Right atrium auricular region (tissue), 2 donors: ENCODE data around the gene VEGFD. TPM values are rescaled to one million over a fixed set of nuclear protein-coding genes. Genes with fewer than 3 reads are reported as not detected.

Source experiments
- DNase-seq: peaks from one replicate; pipeline ENCODE4 v3.0.0-alpha.2; 2019; ENCODE audit warnings: low spot score
- H3K27ac ChIP-seq, 2 donors: fragments of 200-600 bp; sonication (generic); 1 replicate in 1 of 2; 2 replicates in 1 of 2; pipeline ENCODE4 v1.5.1; 2016 to 2019
- H3K27me3 ChIP-seq, 2 donors: fragments of 200-600 bp; sonication (generic); one replicate each; pipeline versions ENCODE4 v1.5.1 to v1.6.0; 2017 to 2019
- H3K36me3 ChIP-seq: fragments of 200-600 bp; sonication (generic); one replicate; pipeline ENCODE4 v1.5.1; 2016
- H3K4me1 ChIP-seq, 2 donors: fragments of 200-600 bp; sonication (generic); one replicate each; pipeline versions ENCODE4 v1.5.1 to v1.6.0; 2017 to 2019
- H3K4me3 ChIP-seq, 2 donors: fragments of 200-600 bp; sonication (generic); 1 replicate in 1 of 2; 2 replicates in 1 of 2; pipeline ENCODE4 v1.5.1; 2017 to 2019; ENCODE audit warnings: mild to moderate bottlenecking in 1 of 2, moderate library complexity in 1 of 2
- H3K9me3 ChIP-seq, 2 donors: fragments of 200-600 bp; sonication (generic); one replicate each; pipeline ENCODE4 v1.5.1; 2019
- CTCF ChIP-seq, 2 donors: fragments of 200-600 bp; sonication (generic); IDR thresholded peaks; one replicate each; pipeline ENCODE4 v1.5.1; 2019; ENCODE audit warnings: antibody characterized with exemption in 2 of 2
- total RNA-seq, 2 donors: library from RNA; depleted of rRNA; stranded (reverse); fragments of >200 nt; gene quantifications; one replicate each; pipeline ENCODE4 v1.1.0, GENCODE V29; 2016

The VEGFD gene, protein sequence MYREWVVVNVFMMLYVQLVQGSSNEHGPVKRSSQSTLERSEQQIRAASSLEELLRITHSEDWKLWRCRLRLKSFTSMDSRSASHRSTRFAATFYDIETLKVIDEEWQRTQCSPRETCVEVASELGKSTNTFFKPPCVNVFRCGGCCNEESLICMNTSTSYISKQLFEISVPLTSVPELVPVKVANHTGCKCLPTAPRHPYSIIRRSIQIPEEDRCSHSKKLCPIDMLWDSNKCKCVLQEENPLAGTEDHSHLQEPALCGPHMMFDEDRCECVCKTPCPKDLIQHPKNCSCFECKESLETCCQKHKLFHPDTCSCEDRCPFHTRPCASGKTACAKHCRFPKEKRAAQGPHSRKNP
- total RNA-seq: 1 to 10 TPM; 1.6 to 4.9 TPM

DNA sequence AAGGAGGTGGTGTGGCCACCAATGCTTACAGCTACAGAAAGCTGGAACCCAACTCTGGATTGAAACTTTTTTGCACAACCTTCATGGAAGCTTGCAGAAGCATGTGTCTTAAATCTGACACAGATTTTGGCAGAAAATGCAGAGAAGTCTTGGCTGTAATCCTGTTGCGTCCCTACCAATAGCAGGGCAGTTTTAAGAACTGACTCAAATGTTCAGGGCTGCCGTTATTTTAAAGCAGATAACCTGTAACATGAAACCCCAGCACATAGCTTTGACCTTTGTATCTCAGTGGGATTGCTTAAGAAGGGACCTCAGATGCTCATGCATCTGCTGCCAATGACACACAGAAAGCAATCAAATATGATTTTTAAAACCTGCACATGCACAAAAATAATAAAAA lies at the start of gene VEGFD:
Gene VEGFD (minus strand): TSS at position 110 of the 400 bp plus-strand sequence. CDS start 467 bp downstream, outside the sequence.
- DNase-seq: no peak
- Histone ChIP-seq H3K27me3 (no peaks in the 10 kb centered on the region), H3K9me3 (no peaks in the 10 kb centered on the region), H3K36me3 (no peaks in the 10 kb centered on the region), H3K27ac (no peak within 1 kb of the TSS), H3K4me1 (no peaks in the 10 kb centered on the region), H3K4me3 (no peak within 1 kb of the TSS)
- no peak for TF ChIP-seq CTCF (IDR thresholded peaks at IDR 0.05)

DNA sequence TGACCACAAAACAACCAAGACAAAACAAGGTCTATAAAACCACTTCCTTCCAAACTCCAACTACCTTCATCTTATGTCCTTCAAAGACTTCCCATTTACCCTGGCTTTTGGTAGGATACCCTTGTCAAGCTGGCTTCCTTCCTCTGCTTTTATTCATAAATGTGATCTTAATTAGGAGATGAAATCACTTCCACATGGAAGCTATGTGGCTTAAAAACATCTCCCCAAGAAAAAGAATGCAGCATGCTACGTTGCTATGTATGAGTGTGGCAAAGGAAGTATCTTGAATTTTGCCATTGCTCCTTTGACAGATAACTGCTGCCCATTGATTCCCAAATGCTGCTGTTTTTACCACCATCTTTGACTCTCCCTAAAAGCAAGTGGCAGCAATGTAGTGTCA lies 46.4 kb upstream of the VEGFD start:
- Histone ChIP-seq H3K27me3 (no peaks in the 10 kb centered on the region), H3K27ac (no peak overlapping the region), H3K4me1 (no peaks in the 10 kb centered on the region), H3K9me3 (no peaks in the 10 kb centered on the region), H3K36me3 (no peaks in the 10 kb centered on the region), H3K4me3 (no peak overlapping the region)
- no peak for DNase-seq
- no peak for TF ChIP-seq CTCF (IDR thresholded peaks at IDR 0.05)

GRCh38 chrX:15430076-15430475 lies 45.9 kb upstream of the VEGFD start:
- Histone ChIP-seq H3K4me1 (no peaks in the 10 kb centered on the region), H3K27ac (no peak overlapping the region), H3K9me3 (no peaks in the 10 kb centered on the region), H3K4me3 (no peak overlapping the region), H3K36me3 (no peaks in the 10 kb centered on the region), H3K27me3 (no peaks in the 10 kb centered on the region)
- no peak for DNase-seq
- TF ChIP-seq CTCF (IDR thresholded peaks at IDR 0.05): no peak

- Histone ChIP-seq H3K4me1 (no peaks in the 10 kb centered on the region), H3K27me3 (no peaks in the 10 kb centered on the region), H3K36me3 (no peaks in the 10 kb centered on the region), H3K4me3 (no peak overlapping the region), H3K27ac (no peak overlapping the region), H3K9me3 (no peaks in the 10 kb centered on the region)
- DNase-seq: no peak
- TF ChIP-seq CTCF (IDR thresholded peaks at IDR 0.05): no peak
Observed at GRCh38 chrX:15425024-15425423, 40.8 kb upstream of the VEGFD start.

GRCh38 chrX:15418707-15419181 lies 34.5 kb upstream of the VEGFD start:
- H3K27me3 ChIP-seq: no peaks in the 10 kb centered on the region
- peaks cover 0 to 12% of the 10 kb centered on the region in 2 donors for H3K9me3 ChIP-seq
- H3K36me3 ChIP-seq: no peaks in the 10 kb centered on the region
- no peak for DNase-seq
- no peak for TF ChIP-seq CTCF (IDR thresholded peaks at IDR 0.05)
- H3K4me3 ChIP-seq: no peak overlapping the region
- H3K4me1 ChIP-seq: no peaks in the 10 kb centered on the region
- H3K27ac ChIP-seq: no peak overlapping the region
